Vagina (tissue), 2 donors: ENCODE measurements around the gene CELSR2. TPM values are rescaled to one million over a fixed set of nuclear protein-coding genes. Genes with fewer than 3 reads are reported as not detected.

Experiments used
- DNase-seq, 2 donors: peaks; one replicate each; pipeline ENCODE4 v3.0.0-alpha.2; 2017; ENCODE audit errors: extremely low spot score in 2 of 2
- H3K27ac ChIP-seq: fragments of 200-600 bp; sonication (generic); one replicate; pipeline ENCODE4 v1.5.1; 2019
- H3K27me3 ChIP-seq: fragments of 200-600 bp; sonication (generic); one replicate; pipeline ENCODE4 v1.5.1; 2019
- H3K36me3 ChIP-seq, 2 donors: fragments of 200-600 bp; sonication (generic); one replicate each; pipeline ENCODE4 v1.5.1; 2017 to 2019
- H3K4me1 ChIP-seq: fragments of 200-600 bp; sonication (generic); one replicate; pipeline ENCODE4 v1.5.1; 2019
- H3K4me3 ChIP-seq, 2 donors: fragments of 200-600 bp; sonication (generic); 1 replicate in 1 of 2; 2 replicates in 1 of 2; pipeline ENCODE4 v1.5.1; 2016 to 2019
- H3K9me3 ChIP-seq: fragments of 200-600 bp; sonication (generic); one replicate; pipeline ENCODE4 v1.5.1; 2019
- CTCF ChIP-seq, 3 experiments: fragments of 450-650 bp in 2 of 3; fragments of 200-600 bp in 1 of 3; sonication (generic) in 1 of 3; IDR thresholded peaks; one replicate each; pipeline ENCODE4 v1.5.1; 2017 to 2019; ENCODE audit warnings: antibody characterized with exemption in 3 of 3, mild to moderate bottlenecking in 2 of 3, moderate library complexity in 2 of 3
- POLR2A ChIP-seq, 2 donors: fragments of 450-650 bp; IDR thresholded peaks; one replicate each; pipeline ENCODE4 v1.6.1; 2017; ENCODE audit warnings: antibody characterized with exemption in 2 of 2, mild to moderate bottlenecking in 2 of 2, moderate library complexity in 2 of 2
- POLR2AphosphoS5 ChIP-seq, 2 donors: sonication (generic); formaldehyde crosslinking; IDR thresholded peaks; one replicate each; pipeline ENCODE4 v1.9.0; 2017; ENCODE audit warnings: antibody characterized with exemption in 2 of 2, mild to moderate bottlenecking in 2 of 2, low read depth in 1 of 2; ENCODE audit not compliant: insufficient read depth in 1 of 2
- intact Hi-C: fragments of 100-400 bp; cut with DNase I; formaldehyde crosslinking; loops from one replicate; pipeline ENCODE4 v1.15.1; 2023
- total RNA-seq: library from RNA; depleted of rRNA; stranded (reverse); fragments of >200 nt; gene quantifications from one replicate; pipeline ENCODE4 v1.2.3, GENCODE V29; 2016

CELSR2 gene
- total RNA-seq, 1 donor from 2014 or later: 38.5 TPM

DNA sequence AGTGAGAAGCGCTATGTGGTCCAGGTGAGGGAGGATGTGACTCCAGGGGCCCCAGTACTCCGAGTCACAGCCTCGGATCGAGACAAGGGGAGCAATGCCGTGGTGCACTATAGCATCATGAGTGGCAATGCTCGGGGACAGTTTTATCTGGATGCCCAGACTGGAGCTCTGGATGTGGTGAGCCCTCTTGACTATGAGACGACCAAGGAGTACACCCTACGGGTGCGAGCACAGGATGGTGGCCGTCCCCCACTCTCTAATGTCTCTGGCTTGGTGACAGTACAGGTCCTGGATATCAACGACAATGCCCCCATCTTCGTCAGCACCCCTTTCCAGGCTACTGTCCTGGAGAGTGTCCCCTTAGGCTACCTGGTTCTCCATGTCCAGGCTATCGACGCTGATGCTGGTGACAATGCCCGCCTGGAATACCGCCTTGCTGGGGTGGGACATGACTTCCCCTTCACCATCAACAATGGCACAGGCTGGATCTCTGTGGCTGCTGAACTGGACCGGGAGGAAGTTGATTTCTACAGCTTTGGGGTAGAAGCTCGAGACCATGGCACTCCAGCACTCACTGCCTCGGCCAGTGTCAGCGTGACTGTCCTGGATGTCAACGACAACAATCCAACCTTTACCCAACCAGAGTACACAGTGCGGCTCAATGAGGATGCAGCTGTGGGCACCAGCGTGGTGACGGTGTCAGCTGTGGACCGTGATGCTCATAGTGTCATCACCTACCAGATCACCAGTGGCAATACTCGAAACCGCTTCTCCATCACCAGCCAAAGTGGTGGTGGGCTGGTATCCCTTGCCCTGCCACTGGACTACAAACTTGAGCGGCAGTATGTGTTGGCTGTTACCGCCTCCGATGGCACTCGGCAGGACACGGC lies 2.2 kb downstream of the CELSR2 start:
- peaks cover 44% of the 10 kb centered on the region for H3K4me1 ChIP-seq
- no peaks in the 10 kb centered on the region for H3K27me3 ChIP-seq

GRCh38 chr1:109252167-109252892 lies 3.0 kb downstream of the CELSR2 start:
- intact Hi-C loops: no loop called here
- no peak for TF ChIP-seq POLR2AphosphoS5 (IDR thresholded peaks at IDR 0.05; ENCODE audit: insufficient read depth in 1 of 2, low read depth in 1 of 2)
- TF ChIP-seq CTCF (IDR thresholded peaks at IDR 0.05): no peak
- TF ChIP-seq POLR2A (IDR thresholded peaks at IDR 0.05): no peak
- H3K36me3 ChIP-seq: no peaks in the 10 kb centered on the region
- no peak overlapping the region for H3K27ac ChIP-seq
- no peaks in the 10 kb centered on the region for H3K9me3 ChIP-seq
- H3K4me1 ChIP-seq: peaks cover 43% of the 10 kb centered on the region
- no peaks in the 10 kb centered on the region for H3K27me3 ChIP-seq
- DNase-seq: no peak
- H3K4me3 ChIP-seq: no peak overlapping the region

More for the DNA sequence above, 2.2 kb downstream of the CELSR2 start:
- no peak for TF ChIP-seq POLR2A (IDR thresholded peaks at IDR 0.05)
- no peak for TF ChIP-seq CTCF (IDR thresholded peaks at IDR 0.05)
- TF ChIP-seq POLR2AphosphoS5 (IDR thresholded peaks at IDR 0.05; ENCODE audit: insufficient read depth in 1 of 2, low read depth in 1 of 2): no peak
- Histone ChIP-seq H3K9me3 (no peaks in the 10 kb centered on the region), H3K4me3 (no peak overlapping the region), H3K27ac (no peak overlapping the region), H3K36me3 (no peaks in the 10 kb centered on the region)
- intact Hi-C loops: no loop called here
- no peak for DNase-seq

DNA sequence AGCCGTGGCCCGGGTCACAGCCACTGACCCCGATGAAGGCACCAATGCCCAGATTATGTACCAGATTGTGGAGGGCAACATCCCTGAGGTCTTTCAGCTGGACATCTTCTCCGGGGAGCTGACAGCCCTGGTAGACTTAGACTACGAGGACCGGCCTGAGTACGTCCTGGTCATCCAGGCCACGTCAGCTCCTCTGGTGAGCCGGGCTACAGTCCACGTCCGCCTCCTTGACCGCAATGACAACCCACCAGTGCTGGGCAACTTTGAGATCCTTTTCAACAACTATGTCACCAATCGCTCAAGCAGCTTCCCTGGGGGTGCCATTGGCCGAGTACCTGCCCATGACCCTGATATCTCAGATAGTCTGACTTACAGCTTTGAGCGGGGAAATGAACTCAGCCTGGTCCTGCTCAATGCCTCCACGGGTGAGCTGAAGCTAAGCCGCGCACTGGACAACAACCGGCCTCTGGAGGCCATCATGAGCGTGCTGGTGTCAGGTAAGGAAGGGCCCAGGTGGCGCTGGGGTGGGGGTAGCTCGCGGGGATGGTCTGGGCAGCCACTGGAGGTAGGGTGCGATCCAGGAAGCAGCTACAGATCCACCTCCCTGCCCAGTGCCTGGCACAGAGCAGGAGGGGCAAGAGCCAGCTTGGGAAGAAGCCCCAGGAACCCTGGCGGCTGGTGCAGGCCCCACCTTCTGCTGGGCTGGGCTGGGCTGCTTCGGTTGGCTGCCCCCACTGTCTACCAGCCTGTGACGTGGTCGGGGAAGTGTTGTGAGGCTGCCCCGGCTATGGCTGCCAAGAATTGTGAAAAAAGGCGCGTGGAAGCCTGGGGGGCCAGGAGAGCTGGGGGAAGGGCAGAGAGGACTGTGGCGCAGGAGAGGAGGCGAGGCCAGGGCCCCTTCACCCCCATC lies 3.8 kb downstream of the CELSR2 start:
- H3K27ac ChIP-seq: peak overlapping the region; percentile 75
- TF ChIP-seq CTCF (IDR thresholded peaks at IDR 0.05) (no peak), POLR2AphosphoS5 (IDR thresholded peaks at IDR 0.05; ENCODE audit: insufficient read depth in 1 of 2, low read depth in 1 of 2) (peak; percentile 30 to 34)
- no peaks in the 10 kb centered on the region for H3K9me3 ChIP-seq
- H3K4me3 ChIP-seq: peak overlapping the region; percentile 10 to 32
- intact Hi-C loops: no loop called here
- H3K36me3 ChIP-seq: no peaks in the 10 kb centered on the region
- no peak for DNase-seq
- H3K4me1 ChIP-seq: peaks cover 43% of the 10 kb centered on the region
- no peaks in the 10 kb centered on the region for H3K27me3 ChIP-seq

DNA sequence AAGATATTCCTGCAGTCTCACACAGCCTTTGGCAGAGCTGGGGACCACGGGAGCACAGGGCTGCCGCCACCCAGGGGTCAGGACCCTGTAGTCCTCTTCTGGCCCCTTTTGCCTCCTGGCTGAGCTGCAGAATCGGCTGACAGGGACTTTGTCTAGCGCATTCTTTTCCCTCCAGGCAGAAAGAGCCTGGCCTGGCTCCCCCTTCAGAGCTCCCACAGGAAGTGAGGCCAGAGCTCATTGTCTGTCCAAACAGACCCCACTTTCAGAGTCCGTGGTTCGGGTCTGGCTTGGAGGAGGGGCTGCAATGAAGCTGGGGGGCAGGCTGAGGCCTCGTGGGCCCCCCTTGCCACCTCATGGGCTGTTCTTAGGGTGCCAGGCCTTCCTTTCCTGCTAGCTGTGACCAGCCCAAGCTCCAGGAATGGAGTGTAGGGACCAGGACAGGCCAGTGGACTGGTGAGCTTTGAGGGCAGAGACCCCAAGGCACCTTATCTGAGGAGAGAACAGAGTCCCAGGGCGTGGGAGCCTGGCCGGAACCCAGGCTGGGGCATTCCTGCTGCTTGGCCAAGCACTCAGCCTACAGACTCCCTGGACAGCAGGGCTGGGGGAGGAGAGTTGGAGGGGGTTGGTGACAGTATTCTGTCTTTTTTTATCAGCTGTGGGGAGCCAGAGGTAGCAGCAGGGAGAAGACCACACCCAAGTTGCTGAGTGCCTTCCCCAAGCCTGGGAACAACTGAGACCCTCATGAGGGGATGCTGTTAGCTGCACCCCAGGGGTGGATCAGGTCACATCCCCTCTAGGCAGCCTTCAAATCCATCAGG lies 4.7 kb downstream of the CELSR2 start:
- Histone ChIP-seq H3K36me3 (peaks cover 0 to 7% of the 10 kb centered on the region in 2 donors), H3K9me3 (no peaks in the 10 kb centered on the region), H3K27ac (peak overlapping the region; percentile 75), H3K4me3 (peak overlapping the region; percentile 10 to 32), H3K4me1 (peaks cover 38% of the 10 kb centered on the region), H3K27me3 (no peaks in the 10 kb centered on the region)
- intact Hi-C loops: no loop called here
- no peak for TF ChIP-seq POLR2A (IDR thresholded peaks at IDR 0.05)
- no peak for TF ChIP-seq POLR2AphosphoS5 (IDR thresholded peaks at IDR 0.05; ENCODE audit: insufficient read depth in 1 of 2, low read depth in 1 of 2)
- TF ChIP-seq CTCF (IDR thresholded peaks at IDR 0.05): no peak
- DNase-seq: no peak
